Neural progenitor cell (in vitro differentiated cells): Measurements from ENCODE around the gene ZNF783.

ENCODE experiments used
- EZH2 ChIP-seq: fragments of 200-600 bp; sonication (generic); IDR thresholded peaks from 2 replicates; pipeline ENCODE4 v1.6.1; 2017; ENCODE audit warnings: antibody characterized with exemption, mild to moderate bottlenecking, moderate library complexity
- TF ChIP-seq, protein P1 (sequence below): fragments of 200-600 bp; sonication (generic); IDR thresholded peaks from 2 replicates; pipeline ENCODE4 v1.5.1; 2017; ENCODE audit warnings: antibody characterized with exemption, mild to moderate bottlenecking

- TF ChIP-seq, protein P1, sequence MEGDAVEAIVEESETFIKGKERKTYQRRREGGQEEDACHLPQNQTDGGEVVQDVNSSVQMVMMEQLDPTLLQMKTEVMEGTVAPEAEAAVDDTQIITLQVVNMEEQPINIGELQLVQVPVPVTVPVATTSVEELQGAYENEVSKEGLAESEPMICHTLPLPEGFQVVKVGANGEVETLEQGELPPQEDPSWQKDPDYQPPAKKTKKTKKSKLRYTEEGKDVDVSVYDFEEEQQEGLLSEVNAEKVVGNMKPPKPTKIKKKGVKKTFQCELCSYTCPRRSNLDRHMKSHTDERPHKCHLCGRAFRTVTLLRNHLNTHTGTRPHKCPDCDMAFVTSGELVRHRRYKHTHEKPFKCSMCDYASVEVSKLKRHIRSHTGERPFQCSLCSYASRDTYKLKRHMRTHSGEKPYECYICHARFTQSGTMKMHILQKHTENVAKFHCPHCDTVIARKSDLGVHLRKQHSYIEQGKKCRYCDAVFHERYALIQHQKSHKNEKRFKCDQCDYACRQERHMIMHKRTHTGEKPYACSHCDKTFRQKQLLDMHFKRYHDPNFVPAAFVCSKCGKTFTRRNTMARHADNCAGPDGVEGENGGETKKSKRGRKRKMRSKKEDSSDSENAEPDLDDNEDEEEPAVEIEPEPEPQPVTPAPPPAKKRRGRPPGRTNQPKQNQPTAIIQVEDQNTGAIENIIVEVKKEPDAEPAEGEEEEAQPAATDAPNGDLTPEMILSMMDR: no peak
- no peak for TF ChIP-seq EZH2
Measured at GRCh38 chr7:149256568-149256967, 5.4 kb upstream of the ZNF783 start.
